Neural progenitor cell (in vitro differentiated cells): ENCODE data around the gene FBXL22. TPM values are rescaled to one million over a fixed set of nuclear protein-coding genes. Genes with fewer than 3 reads are reported as not detected.

Experiments used
- DNase-seq: peaks from one replicate; pipeline ENCODE4 v3.0.0-alpha.2; 2016; ENCODE audit warnings: low spot score
- H2AFZ ChIP-seq: fragments of 200-600 bp; sonication (generic); replicated peaks from 2 replicates; pipeline ENCODE4 v1.6.1; 2016; ENCODE audit warnings: antibody characterized with exemption
- H3F3A ChIP-seq: fragments of 200-600 bp; sonication (generic); 2 replicates; pipeline ENCODE4 v1.6.1; 2016; ENCODE audit warnings: antibody characterized with exemption, low read depth
- H3K27ac ChIP-seq: fragments of 200-600 bp; sonication (generic); 2 replicates; pipeline ENCODE4 v1.5.1; 2016; ENCODE audit warnings: mild to moderate bottlenecking
- H3K27me3 ChIP-seq: fragments of 200-600 bp; sonication (generic); 2 replicates; pipeline ENCODE4 v1.6.1; 2016; ENCODE audit warnings: mild to moderate bottlenecking, moderate library complexity
- H3K36me3 ChIP-seq: fragments of 200-600 bp; sonication (generic); 2 replicates; pipeline ENCODE4 v1.5.1; 2016
- H3K4me1 ChIP-seq: fragments of 200-600 bp; sonication (generic); 2 replicates; pipeline ENCODE4 v1.6.1; 2016; ENCODE audit warnings: mixed run types
- H3K4me2 ChIP-seq: fragments of 200-600 bp; sonication (generic); 2 replicates; pipeline ENCODE4 v1.6.1; 2016
- H3K4me3 ChIP-seq: fragments of 200-600 bp; sonication (generic); 2 replicates; pipeline ENCODE4 v1.5.1; 2016
- H3K79me2 ChIP-seq: fragments of 200-600 bp; sonication (generic); 2 replicates; pipeline ENCODE4 v1.6.1; 2016; ENCODE audit warnings: low read depth
- H3K9ac ChIP-seq: fragments of 200-600 bp; sonication (generic); 2 replicates; pipeline ENCODE4 v1.6.1; 2016
- H3K9me3 ChIP-seq: fragments of 200-600 bp; sonication (generic); 2 replicates; pipeline ENCODE4 v1.5.1; 2016; ENCODE audit warnings: low read depth
- H4K20me1 ChIP-seq: fragments of 200-600 bp; sonication (generic); 2 replicates; pipeline ENCODE4 v1.6.1; 2016; ENCODE audit warnings: low read depth
- H3K27ac Mint-ChIP-seq: 3 replicates; pipeline ENCODE4 v1.8.0; 2021; ENCODE audit warnings: mixed read lengths
- H3K27me3 Mint-ChIP-seq: 2 replicates; pipeline ENCODE4 v1.8.0; 2022; ENCODE audit warnings: low read depth, mild to moderate bottlenecking, inconsistent platforms, moderate library complexity, mixed read lengths; ENCODE audit not compliant: insufficient read depth
- H3K36me3 Mint-ChIP-seq: 3 replicates; pipeline ENCODE4 v1.8.0; 2021; ENCODE audit warnings: mixed read lengths
- H3K4me1 Mint-ChIP-seq: 3 replicates; pipeline ENCODE4 v1.8.0; 2021; ENCODE audit warnings: mixed read lengths
- H3K4me3 Mint-ChIP-seq: 3 replicates; pipeline ENCODE4 v1.8.0; 2021; ENCODE audit warnings: mild to moderate bottlenecking, moderate library complexity, mixed read lengths
- H3K9me3 Mint-ChIP-seq: 3 replicates; pipeline ENCODE4 v1.8.0; 2020; ENCODE audit warnings: mixed read lengths
- EZH2 ChIP-seq: fragments of 200-600 bp; sonication (generic); IDR thresholded peaks from 2 replicates; pipeline ENCODE4 v1.6.1; 2017; ENCODE audit warnings: antibody characterized with exemption, mild to moderate bottlenecking, moderate library complexity
- EZH2phosphoT487 ChIP-seq: fragments of 200-600 bp; sonication (generic); IDR thresholded peaks from 2 replicates; pipeline ENCODE4 v1.6.1; 2017; ENCODE audit warnings: antibody characterized with exemption
- total RNA-seq: library from RNA; depleted of rRNA; stranded (reverse); fragments of >200 nt; gene quantifications from 2 replicates; pipeline ENCODE4 v1.2.3, GENCODE V29; 2015; ENCODE audit warnings: low replicate concordance
- TF ChIP-seq, protein P1 (sequence below): fragments of 200-600 bp; sonication (generic); IDR thresholded peaks from 2 replicates; pipeline ENCODE4 v1.5.1; 2017; ENCODE audit warnings: antibody characterized with exemption, mild to moderate bottlenecking

Gene FBXL22
- total RNA-seq, 1 donor from 2014 or later, result 0.71 TPM

DNA sequence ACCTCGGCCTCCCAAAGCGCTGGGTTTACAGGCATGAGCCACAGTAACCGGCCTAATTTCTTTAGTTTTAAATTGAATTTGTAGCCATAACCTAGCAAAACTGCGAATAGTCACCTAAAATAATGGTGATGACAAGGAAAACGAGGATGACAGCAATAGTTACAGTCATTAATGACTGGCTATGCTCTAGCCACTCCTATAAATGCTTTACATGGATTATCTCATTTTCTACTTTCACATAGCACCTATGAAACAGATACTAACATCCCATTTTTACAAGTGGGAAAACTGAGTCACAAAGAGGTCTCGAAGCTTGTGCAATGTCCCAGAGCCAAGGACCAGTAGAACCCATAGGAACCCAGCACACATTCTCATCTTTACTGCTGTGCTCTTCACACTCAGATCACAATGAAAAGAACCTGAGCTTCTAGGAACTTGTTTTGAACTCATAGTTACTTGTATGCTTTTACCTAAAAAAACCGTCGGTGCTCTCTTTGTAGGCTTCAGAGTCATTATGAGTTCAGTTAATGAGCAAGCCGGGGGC is 39.4 kb downstream of the FBXL22 start:
- H4K20me1 ChIP-seq, result no peaks in the 10 kb centered on the region
- no peak for DNase-seq
- no peak overlapping the region for H3K4me3 ChIP-seq
- H3K9ac ChIP-seq, result no peak overlapping the region
- no peak overlapping the region for H2AFZ ChIP-seq
- no peaks in the 10 kb centered on the region for H3K4me1 Mint-ChIP-seq
- no peak overlapping the region for H3K4me2 ChIP-seq
- no peaks in the 10 kb centered on the region for H3K9me3 ChIP-seq
- no peak for TF ChIP-seq EZH2phosphoT487
- H3K27ac Mint-ChIP-seq, result no peak overlapping the region
- no peaks in the 10 kb centered on the region for H3K27me3 ChIP-seq
- no peak overlapping the region for H3K27ac ChIP-seq
- H3K36me3 ChIP-seq, result peaks cover 9% of the 10 kb centered on the region
- no peaks in the 10 kb centered on the region for H3K27me3 Mint-ChIP-seq
- peaks cover 31% of the 10 kb centered on the region for H3K36me3 Mint-ChIP-seq
- no peaks in the 10 kb centered on the region for H3K79me2 ChIP-seq
- H3K9me3 Mint-ChIP-seq, result no peaks in the 10 kb centered on the region
- H3F3A ChIP-seq, result no peaks in the 10 kb centered on the region
- H3K4me1 ChIP-seq, result no peaks in the 10 kb centered on the region
- H3K4me3 Mint-ChIP-seq, result no peak overlapping the region

DNA sequence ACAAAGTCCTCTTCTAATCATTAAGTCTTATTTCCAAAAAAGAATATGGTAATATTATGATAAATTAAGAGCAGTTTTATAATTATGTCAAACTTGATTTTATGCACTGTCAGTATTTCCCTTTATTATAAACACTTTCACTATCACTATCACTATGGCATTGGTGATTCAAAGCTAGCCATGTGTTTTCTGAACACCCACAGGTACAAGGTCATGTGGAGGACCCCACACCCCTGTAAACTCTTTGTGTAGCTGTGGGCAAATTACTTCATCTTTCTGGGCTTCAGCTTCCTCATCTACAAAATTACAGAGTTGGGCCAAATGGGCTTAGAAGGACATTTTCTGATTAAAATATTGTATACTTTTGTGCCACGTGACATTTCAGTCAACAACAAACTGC is 41.7 kb downstream of the FBXL22 start:
- Histone ChIP-seq H4K20me1 (no peaks in the 10 kb centered on the region), H3K36me3 (peaks cover 8% of the 10 kb centered on the region), H3K4me1 (no peaks in the 10 kb centered on the region), H3K79me2 (no peaks in the 10 kb centered on the region), H3K4me3 (no peak overlapping the region), H3K27ac (no peak overlapping the region), H3K9me3 (no peaks in the 10 kb centered on the region), H3K4me2 (no peak overlapping the region), H3F3A (no peaks in the 10 kb centered on the region), H3K9ac (no peak overlapping the region), H3K27me3 (no peaks in the 10 kb centered on the region), H2AFZ (no peak overlapping the region)
- TF ChIP-seq EZH2 (no peak), EZH2phosphoT487 (no peak)
- TF ChIP-seq, protein P1, sequence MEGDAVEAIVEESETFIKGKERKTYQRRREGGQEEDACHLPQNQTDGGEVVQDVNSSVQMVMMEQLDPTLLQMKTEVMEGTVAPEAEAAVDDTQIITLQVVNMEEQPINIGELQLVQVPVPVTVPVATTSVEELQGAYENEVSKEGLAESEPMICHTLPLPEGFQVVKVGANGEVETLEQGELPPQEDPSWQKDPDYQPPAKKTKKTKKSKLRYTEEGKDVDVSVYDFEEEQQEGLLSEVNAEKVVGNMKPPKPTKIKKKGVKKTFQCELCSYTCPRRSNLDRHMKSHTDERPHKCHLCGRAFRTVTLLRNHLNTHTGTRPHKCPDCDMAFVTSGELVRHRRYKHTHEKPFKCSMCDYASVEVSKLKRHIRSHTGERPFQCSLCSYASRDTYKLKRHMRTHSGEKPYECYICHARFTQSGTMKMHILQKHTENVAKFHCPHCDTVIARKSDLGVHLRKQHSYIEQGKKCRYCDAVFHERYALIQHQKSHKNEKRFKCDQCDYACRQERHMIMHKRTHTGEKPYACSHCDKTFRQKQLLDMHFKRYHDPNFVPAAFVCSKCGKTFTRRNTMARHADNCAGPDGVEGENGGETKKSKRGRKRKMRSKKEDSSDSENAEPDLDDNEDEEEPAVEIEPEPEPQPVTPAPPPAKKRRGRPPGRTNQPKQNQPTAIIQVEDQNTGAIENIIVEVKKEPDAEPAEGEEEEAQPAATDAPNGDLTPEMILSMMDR, result no peak
- Mint-ChIP-seq H3K4me3 (no peak overlapping the region), H3K27me3 (no peaks in the 10 kb centered on the region), H3K27ac (no peak overlapping the region), H3K9me3 (no peaks in the 10 kb centered on the region), H3K36me3 (peaks cover 29% of the 10 kb centered on the region), H3K4me1 (no peaks in the 10 kb centered on the region)
- DNase-seq, result no peak

DNA sequence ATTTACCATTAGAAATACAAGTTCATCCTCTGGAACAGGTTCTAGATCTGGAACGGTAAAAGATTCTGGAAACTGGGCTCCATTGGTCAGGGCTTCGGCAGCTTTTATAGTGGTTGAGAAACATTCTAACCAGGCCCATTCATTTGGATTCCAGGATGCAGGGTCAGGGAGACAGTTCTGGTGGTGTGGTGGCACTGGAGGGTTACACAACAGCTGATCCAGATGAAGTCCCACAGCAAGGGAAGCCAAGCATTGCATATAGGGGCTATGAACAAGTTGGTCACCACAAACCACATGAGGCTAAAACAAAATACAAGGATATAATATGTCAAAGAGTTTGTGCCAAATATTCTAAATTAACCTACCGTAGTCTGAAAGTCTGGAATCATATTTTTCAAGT is 43.0 kb downstream of the FBXL22 start:
- H3K9ac ChIP-seq, result no peak overlapping the region
- no peaks in the 10 kb centered on the region for H3K9me3 ChIP-seq
- TF ChIP-seq EZH2, result no peak
- Mint-ChIP-seq H3K27ac (no peak overlapping the region), H3K4me3 (no peak overlapping the region), H3K9me3 (no peaks in the 10 kb centered on the region), H3K27me3 (no peaks in the 10 kb centered on the region), H3K36me3 (peaks cover 26% of the 10 kb centered on the region), H3K4me1 (no peaks in the 10 kb centered on the region)
- H4K20me1 ChIP-seq, result no peaks in the 10 kb centered on the region
- no peak for DNase-seq
- H3F3A ChIP-seq, result no peaks in the 10 kb centered on the region
- no peak overlapping the region for H3K4me2 ChIP-seq
- no peak overlapping the region for H3K27ac ChIP-seq
- no peak overlapping the region for H3K4me3 ChIP-seq
- H3K4me1 ChIP-seq, result no peaks in the 10 kb centered on the region
- H2AFZ ChIP-seq, result no peak overlapping the region
- H3K36me3 ChIP-seq, result peaks cover 5% of the 10 kb centered on the region
- H3K27me3 ChIP-seq, result no peaks in the 10 kb centered on the region
- H3K79me2 ChIP-seq, result no peaks in the 10 kb centered on the region

Other genes with a start within 250 kb of the FBXL22 start
- gene CA12, start 215.5 kb upstream of the FBXL22 start, total RNA-seq, result 0.45 and 0.81 TPM in 2 replicates
- 48.8 and 64.2 TPM in 2 replicates for gene USP3, start 92.8 kb upstream of the FBXL22 start, total RNA-seq
- gene HERC1, start 236.6 kb downstream of the FBXL22 start, total RNA-seq, result 55.0 and 75.0 TPM in 2 replicates